ENCODE measurements around the gene ZNF423. TPM values are rescaled to one million over a fixed set of nuclear protein-coding genes. Genes with fewer than 3 reads are reported as not detected.
A peak's percentile ranks its signal among the peaks of the same experiment; 100 is the strongest.

The ZNF423 gene
- total RNA-seq, 1 experiment from 2014 or later, result 0.20 TPM

GRCh38 chr16:49602201-49602975, 253.5 kb downstream of the ZNF423 start:
- DNase-seq (ENCODE audit: low read depth), result no peak

- no peak for DNase-seq (ENCODE audit: low read depth)
Measured at GRCh38 chr16:49601576-49601975, 254.3 kb downstream of the ZNF423 start.

- DNase-seq (ENCODE audit: low read depth), result no peak
Measured at GRCh38 chr16:49600976-49601375, 254.9 kb downstream of the ZNF423 start.

- DNase-seq (ENCODE audit: low read depth), result no peak
Measured at GRCh38 chr16:49600536-49600935, 255.4 kb downstream of the ZNF423 start.

GRCh38 chr16:49599704-49600103, 256.2 kb downstream of the ZNF423 start:
- no peak for DNase-seq (ENCODE audit: low read depth)

GRCh38 chr16:49599281-49599680, 256.6 kb downstream of the ZNF423 start:
- no peak for DNase-seq (ENCODE audit: low read depth)

DNA sequence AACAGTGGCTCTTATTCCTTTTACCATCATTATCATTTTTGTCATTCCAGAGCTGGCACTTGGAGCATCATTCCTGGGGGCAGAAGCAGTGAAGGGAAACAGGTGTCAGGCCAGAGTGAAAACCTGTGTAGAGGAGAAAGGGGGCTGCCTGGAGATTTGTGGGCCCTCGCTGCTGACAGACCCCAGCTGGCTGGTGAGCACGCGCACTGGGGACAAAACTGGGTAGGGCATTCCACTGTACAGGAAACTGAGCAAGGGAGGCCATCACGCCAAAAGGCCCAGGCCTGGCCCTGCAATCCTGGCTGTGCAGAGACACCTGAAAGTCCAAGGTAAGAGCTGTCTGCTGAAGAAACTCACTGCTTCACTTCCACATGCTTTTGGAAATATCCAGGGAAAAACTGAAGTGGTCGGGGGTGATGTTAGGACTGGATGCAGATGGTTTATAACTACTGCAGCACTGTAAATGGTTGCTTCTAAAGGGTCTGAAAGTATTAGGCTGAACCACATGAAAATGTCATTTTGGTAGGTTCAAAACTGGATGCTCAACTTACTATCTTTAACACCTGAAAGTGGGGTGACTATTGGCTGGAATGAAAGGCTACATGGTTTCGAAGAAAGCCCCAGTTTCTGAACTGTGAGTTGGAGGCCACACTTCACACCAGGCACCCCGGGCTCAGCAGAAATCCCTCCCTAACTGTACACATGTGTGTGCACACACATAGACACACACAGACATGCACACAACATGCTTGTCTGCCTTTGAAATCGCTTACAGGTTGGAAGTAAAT, 257.3 kb downstream of the ZNF423 start:
- no peak for DNase-seq (ENCODE audit: low read depth)

DNA sequence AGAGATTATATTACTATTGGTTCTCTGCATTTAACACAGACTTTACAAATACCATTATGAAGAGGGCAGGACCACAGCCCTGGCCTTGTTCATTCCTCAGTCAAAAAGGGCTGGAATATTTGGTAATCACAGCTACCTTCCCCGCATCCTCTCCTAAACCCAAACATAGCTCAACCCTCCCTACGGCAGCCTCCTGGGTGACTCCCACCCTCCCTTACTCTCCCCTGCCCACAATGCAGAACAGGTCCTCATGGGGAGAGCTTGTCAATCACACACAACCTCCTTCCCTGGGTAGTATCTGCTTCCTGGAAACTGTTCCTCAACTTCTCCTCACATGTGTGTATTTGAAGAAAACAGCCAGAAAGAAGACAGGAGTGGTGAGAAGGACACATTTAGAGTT, 258.1 kb downstream of the ZNF423 start:
- DNase-seq (ENCODE audit: low read depth), result no peak

- DNase-seq (ENCODE audit: low read depth), result no peak
Measured at GRCh38 chr16:49596648-49597291, 259.1 kb downstream of the ZNF423 start.

- no peak for DNase-seq (ENCODE audit: low read depth)
Measured at GRCh38 chr16:49596068-49596467, 259.8 kb downstream of the ZNF423 start.

GRCh38 chr16:49594685-49595498, 261.0 kb downstream of the ZNF423 start:
- no peak for DNase-seq (ENCODE audit: low read depth)

GRCh38 chr16:49594153-49594552, 261.8 kb downstream of the ZNF423 start:
- no peak for DNase-seq (ENCODE audit: low read depth)

DNA sequence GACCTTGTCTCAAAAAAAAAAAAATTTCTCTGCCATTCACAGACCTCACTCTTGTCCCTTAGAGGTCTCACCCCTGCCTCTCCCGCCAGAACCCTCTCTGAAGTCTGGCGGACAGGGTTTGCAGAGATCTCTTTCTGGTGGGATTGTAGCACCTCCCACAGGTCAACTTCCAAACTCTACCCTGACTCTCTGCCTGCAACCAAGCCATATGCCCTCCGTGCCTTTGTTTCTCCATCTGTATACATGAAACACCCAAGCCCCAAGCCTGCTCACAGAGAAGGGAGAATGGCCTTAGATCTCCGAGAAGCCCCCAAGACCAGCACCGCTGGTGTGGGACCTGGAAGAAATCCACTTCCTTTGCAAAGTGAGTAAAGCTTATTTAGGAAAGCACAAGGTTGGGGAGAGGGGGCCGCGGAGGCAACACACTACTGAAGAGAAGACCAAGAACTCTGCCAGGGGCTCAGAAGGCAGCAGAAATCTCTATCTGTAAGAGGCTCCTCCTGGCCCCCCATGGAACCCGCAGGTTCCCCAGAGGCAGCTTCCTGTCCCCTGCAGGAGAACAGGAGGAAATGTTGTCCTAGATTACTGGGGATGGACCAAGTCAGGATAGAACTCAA, 262.4 kb downstream of the ZNF423 start:
- DNase-seq (ENCODE audit: low read depth), result no peak

GRCh38 chr16:49592546-49593423, 263.1 kb downstream of the ZNF423 start:
- DNase-seq (ENCODE audit: low read depth), result no peak

DNA sequence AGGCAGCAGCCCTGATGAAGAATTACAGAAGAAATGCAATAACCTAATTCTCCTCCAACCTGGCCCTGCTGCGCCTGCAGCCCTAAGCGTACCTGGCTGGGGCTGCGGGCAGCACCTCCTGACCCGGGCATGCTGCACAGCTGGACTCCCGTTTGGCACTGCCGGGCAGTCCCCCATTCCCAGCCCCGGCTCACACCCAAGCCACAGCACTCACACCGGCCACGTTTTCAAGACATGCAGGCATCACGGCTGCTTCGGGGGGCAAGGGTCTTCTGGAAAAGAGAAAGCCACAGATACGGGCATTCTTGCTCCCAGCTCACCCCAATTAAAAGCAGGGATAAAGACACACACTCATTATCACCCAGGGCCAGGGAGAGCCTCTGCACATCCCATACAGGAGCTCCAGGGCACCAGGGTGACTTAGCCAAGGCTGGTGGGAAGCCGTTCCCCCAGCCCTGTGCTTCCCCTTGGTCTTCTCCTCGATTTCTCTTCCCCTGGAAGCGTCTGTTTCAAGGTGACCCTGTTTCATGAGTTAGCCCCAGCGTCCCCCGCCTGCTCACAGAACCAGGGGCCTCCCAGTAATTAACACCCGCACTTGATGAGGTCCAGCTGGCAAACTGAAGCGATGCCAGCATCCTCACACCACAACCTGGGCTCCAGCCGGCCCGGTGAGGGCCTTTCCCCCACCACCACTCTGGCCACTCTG, 265.6 kb downstream of the ZNF423 start:
- DNase-seq (ENCODE audit: low read depth), result no peak

DNA sequence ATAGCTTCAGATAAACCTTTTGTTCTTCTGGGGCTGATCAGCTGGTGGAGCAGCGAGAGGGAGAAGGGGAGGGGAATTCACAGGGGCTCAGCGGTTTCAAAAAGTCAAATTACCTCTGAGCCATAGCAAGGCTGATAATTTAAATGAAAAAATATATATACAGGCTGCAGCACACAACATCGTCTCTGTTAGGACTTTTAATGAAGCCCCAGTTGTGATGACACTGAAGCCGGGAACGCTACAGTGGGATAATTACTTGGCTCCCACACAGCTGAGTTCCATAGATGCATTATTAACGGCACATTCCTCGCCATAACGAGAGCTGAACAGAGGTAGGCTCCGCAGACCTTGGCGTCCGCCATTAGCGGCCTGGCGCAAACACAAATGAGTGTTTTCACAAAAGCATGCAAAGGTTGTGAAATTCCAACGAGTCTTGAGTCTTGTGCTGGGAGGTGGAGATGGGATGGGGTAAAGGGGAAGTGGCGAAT, 266.3 kb downstream of the ZNF423 start:
- no peak for DNase-seq (ENCODE audit: low read depth)

- peak; percentile 9 for DNase-seq (ENCODE audit: low read depth)
Measured at GRCh38 chr16:49588729-49589384, 267.1 kb downstream of the ZNF423 start.

GRCh38 chr16:49588026-49588425, 267.9 kb downstream of the ZNF423 start:
- DNase-seq (ENCODE audit: low read depth), result no peak

GRCh38 chr16:49587511-49587910, 268.4 kb downstream of the ZNF423 start:
- no peak for DNase-seq (ENCODE audit: low read depth)

Measured in M059J (cell line).